HEK293 (cell line): ENCODE results near the gene DSC1.

Source experiments
- KLF9 ChIP-seq: fragments of 450-650 bp; formaldehyde crosslinking; IDR thresholded peaks from 2 replicates; pipeline ENCODE4 v1.5.1; 2016; ENCODE audit warnings: missing biosample characterization, missing genetic modification characterization, low read depth
- SP2 ChIP-seq: fragments of 450-650 bp; formaldehyde crosslinking; IDR thresholded peaks from 2 replicates; pipeline ENCODE4 v1.5.1; 2016; ENCODE audit warnings: missing biosample characterization, missing genetic modification characterization
- ZBTB49 ChIP-seq: fragments of 450-650 bp; formaldehyde crosslinking; IDR thresholded peaks from 2 replicates; pipeline ENCODE4 v1.5.1; 2016; ENCODE audit warnings: missing biosample characterization, missing genetic modification characterization, low read depth
- ZBTB8A ChIP-seq: fragments of 450-650 bp; formaldehyde crosslinking; IDR thresholded peaks from 2 replicates; pipeline ENCODE4 v1.5.1; 2016; ENCODE audit warnings: missing biosample characterization, missing genetic modification characterization
- ZSCAN16 ChIP-seq: fragments of 450-650 bp; formaldehyde crosslinking; IDR thresholded peaks from 2 replicates; pipeline ENCODE4 v1.5.1; 2016; ENCODE audit warnings: missing biosample characterization, missing genetic modification characterization
- TF ChIP-seq, protein P1 (sequence below): fragments of 450-650 bp; formaldehyde crosslinking; IDR thresholded peaks from 2 replicates; pipeline ENCODE4 v1.5.1; 2016; ENCODE audit warnings: missing biosample characterization, missing genetic modification characterization

GRCh38 chr18:31093294-31093693 is 69.4 kb downstream of the DSC1 start:
- no peak for TF ChIP-seq ZBTB8A (tag by site-specific recombination)
- TF ChIP-seq, protein P1, sequence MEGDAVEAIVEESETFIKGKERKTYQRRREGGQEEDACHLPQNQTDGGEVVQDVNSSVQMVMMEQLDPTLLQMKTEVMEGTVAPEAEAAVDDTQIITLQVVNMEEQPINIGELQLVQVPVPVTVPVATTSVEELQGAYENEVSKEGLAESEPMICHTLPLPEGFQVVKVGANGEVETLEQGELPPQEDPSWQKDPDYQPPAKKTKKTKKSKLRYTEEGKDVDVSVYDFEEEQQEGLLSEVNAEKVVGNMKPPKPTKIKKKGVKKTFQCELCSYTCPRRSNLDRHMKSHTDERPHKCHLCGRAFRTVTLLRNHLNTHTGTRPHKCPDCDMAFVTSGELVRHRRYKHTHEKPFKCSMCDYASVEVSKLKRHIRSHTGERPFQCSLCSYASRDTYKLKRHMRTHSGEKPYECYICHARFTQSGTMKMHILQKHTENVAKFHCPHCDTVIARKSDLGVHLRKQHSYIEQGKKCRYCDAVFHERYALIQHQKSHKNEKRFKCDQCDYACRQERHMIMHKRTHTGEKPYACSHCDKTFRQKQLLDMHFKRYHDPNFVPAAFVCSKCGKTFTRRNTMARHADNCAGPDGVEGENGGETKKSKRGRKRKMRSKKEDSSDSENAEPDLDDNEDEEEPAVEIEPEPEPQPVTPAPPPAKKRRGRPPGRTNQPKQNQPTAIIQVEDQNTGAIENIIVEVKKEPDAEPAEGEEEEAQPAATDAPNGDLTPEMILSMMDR (tag by site-specific recombination) = no peak
- TF ChIP-seq ZSCAN16 = no peak
- TF ChIP-seq KLF9 (tag by site-specific recombination) = no peak
- no peak for TF ChIP-seq ZBTB49 (tag by site-specific recombination)
- TF ChIP-seq SP2 = no peak
